Measurements from ENCODE around the gene LRBA.

DNA sequence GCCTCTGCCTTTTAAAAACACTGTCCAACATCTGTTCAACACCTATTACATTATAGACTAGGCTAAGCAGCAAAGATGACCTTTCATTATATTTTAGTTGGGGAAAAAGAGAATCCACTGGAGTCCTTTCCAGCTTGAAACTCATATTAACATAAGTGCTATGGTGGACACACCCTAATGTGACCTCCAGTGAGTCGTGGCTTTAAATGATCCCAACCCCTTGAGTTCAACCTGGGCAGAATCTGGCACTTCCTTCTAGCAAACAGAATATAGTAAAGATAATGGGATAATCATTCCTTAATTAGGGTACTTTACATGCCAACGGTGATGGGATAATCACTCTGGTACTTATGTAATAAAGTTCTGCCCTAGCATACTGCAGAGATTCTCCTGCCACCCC, 270.5 kb downstream of the LRBA start:
- TF ChIP-seq POLR2A (IDR thresholded peaks at IDR 0.05; ENCODE audit: low read depth, low read length) = no peak
- TF ChIP-seq, protein P1, sequence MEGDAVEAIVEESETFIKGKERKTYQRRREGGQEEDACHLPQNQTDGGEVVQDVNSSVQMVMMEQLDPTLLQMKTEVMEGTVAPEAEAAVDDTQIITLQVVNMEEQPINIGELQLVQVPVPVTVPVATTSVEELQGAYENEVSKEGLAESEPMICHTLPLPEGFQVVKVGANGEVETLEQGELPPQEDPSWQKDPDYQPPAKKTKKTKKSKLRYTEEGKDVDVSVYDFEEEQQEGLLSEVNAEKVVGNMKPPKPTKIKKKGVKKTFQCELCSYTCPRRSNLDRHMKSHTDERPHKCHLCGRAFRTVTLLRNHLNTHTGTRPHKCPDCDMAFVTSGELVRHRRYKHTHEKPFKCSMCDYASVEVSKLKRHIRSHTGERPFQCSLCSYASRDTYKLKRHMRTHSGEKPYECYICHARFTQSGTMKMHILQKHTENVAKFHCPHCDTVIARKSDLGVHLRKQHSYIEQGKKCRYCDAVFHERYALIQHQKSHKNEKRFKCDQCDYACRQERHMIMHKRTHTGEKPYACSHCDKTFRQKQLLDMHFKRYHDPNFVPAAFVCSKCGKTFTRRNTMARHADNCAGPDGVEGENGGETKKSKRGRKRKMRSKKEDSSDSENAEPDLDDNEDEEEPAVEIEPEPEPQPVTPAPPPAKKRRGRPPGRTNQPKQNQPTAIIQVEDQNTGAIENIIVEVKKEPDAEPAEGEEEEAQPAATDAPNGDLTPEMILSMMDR (conservative IDR thresholded peaks at IDR 0.05; ENCODE audit: low read depth, low read length) = no peak
- TF ChIP-seq, protein P2, sequence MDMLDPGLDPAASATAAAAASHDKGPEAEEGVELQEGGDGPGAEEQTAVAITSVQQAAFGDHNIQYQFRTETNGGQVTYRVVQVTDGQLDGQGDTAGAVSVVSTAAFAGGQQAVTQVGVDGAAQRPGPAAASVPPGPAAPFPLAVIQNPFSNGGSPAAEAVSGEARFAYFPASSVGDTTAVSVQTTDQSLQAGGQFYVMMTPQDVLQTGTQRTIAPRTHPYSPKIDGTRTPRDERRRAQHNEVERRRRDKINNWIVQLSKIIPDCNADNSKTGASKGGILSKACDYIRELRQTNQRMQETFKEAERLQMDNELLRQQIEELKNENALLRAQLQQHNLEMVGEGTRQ (IDR thresholded peaks at IDR 0.05; ENCODE audit: low read depth, low read length) = no peak
- TF ChIP-seq MAZ (IDR thresholded peaks at IDR 0.05; ENCODE audit: borderline replicate concordance, low read depth, low read length) = no peak
- TF ChIP-seq CEBPB (IDR thresholded peaks at IDR 0.05; ENCODE audit: low read depth, low read length) = no peak
- TF ChIP-seq BHLHE40 (IDR thresholded peaks at IDR 0.05; ENCODE audit: low read depth, low read length) = no peak
- no peak for TF ChIP-seq MAFK (IDR thresholded peaks at IDR 0.05; ENCODE audit: low read depth, low read length)
- TF ChIP-seq RCOR1 (IDR thresholded peaks at IDR 0.05; ENCODE audit: insufficient replicate concordance, low read length) = no peak
- no peak for TF ChIP-seq FOS (IDR thresholded peaks at IDR 0.05; ENCODE audit: low read depth, low read length)
- TF ChIP-seq RFX5 (IDR thresholded peaks at IDR 0.05; ENCODE audit: low read depth, low read length) = no peak
- no peak for TF ChIP-seq MXI1 (IDR thresholded peaks at IDR 0.05; ENCODE audit: borderline replicate concordance, low read depth, low read length)
